H1 (cell line): ENCODE results near the gene CWC27. TPM values are rescaled to one million over a fixed set of nuclear protein-coding genes. Genes with fewer than 3 reads are reported as not detected.

Experiments used
- CTCF ChIP-seq, 3 experiments: IDR thresholded peaks; 1 replicate in 2 of 3; 2 replicates in 1 of 3; pipeline versions ENCODE4 v1.5.1 to v1.6.1; 2011; ENCODE audit warnings: low read length in 3 of 3, mild to moderate bottlenecking in 3 of 3, inconsistent platforms in 2 of 3, low read depth in 1 of 3, moderate library complexity in 1 of 3; ENCODE audit not compliant: insufficient read depth in 1 of 3; ENCODE audit errors: control extremely low read depth in 1 of 3
- PHF8 ChIP-seq: fragments of 200-600 bp; sonication (generic); conservative IDR thresholded peaks from 2 replicates; pipeline ENCODE4 v1.7.1; 2012; ENCODE audit warnings: low read depth, mild to moderate bottlenecking, inconsistent platforms, low read length, moderate library complexity
- POLR2A ChIP-seq, 2 experiments: IDR thresholded peaks; 1 replicate in 1 of 2; 2 replicates in 1 of 2; pipeline ENCODE4 v1.6.1; 2011; ENCODE audit warnings: low read depth in 2 of 2, low read length in 2 of 2, mild to moderate bottlenecking in 2 of 2; ENCODE audit errors: control extremely low read depth in 1 of 2
- RXRA ChIP-seq: IDR thresholded peaks from 2 replicates; pipeline ENCODE4 v1.6.1; 2011; ENCODE audit warnings: low read depth, mild to moderate bottlenecking, low read length, moderate library complexity; ENCODE audit not compliant: insufficient read depth
- SP1 ChIP-seq: IDR thresholded peaks from 2 replicates; pipeline ENCODE4 v1.6.1; 2011; ENCODE audit warnings: low read depth, low read length
- SP2 ChIP-seq: IDR thresholded peaks from 2 replicates; pipeline ENCODE4 v1.6.1; 2012; ENCODE audit warnings: mild to moderate bottlenecking, low read length, inconsistent platforms
- SRF ChIP-seq: IDR thresholded peaks from 2 replicates; pipeline ENCODE4 v1.6.1; 2011; ENCODE audit warnings: mild to moderate bottlenecking, low read depth, low read length, moderate library complexity
- YY1 ChIP-seq: IDR thresholded peaks from 2 replicates; pipeline ENCODE4 v1.6.1; 2011; ENCODE audit warnings: low read depth, mild to moderate bottlenecking, low read length
- ZNF274 ChIP-seq: IDR thresholded peaks from 2 replicates; pipeline ENCODE4 v1.7.0; 2012; ENCODE audit warnings: low read length, borderline replicate concordance; ENCODE audit errors: extremely low read depth
- polyA plus RNA-seq, 7 experiments: library from polyadenylated mRNA; depleted of rRNA in 3 of 7; stranded (reverse) in 5 of 7; unstranded in 2 of 7; fragments of >200 nt in 5 of 7; fragments of 200-250 nt in 2 of 7; gene quantifications; 1 replicate in 5 of 7; 2 replicates in 1 of 7; 4 replicates in 1 of 7; pipeline versions ENCODE4 v1.2.1 to v1.2.3, GENCODE V29; 2011 to 2013; ENCODE audit warnings: missing spikeins in 2 of 7, mixed read lengths in 2 of 7
- total RNA-seq: library from RNA; stranded (reverse); fragmentation: NEBNext Ultra II Directional; extraction: Animal tissue kit (Norgen Biotek cat#: 25700); gene quantifications from 2 replicates; pipeline ENCODE4 v1.2.1, GENCODE V29; 2021
- TF ChIP-seq, protein P1 (sequence below): fragments of 300-600 bp; sonication (generic); IDR thresholded peaks from 2 replicates; pipeline ENCODE4 v1.7.1; 2012; ENCODE audit warnings: low read length, moderate library complexity, mild to moderate bottlenecking, inconsistent platforms; ENCODE audit not compliant: insufficient replicate concordance

The CWC27 gene
- total and polyA plus RNA-seq, 2 of the 8 experiments (the other 6 are each of a cell fraction or from before 2014, with no cell fraction given): 24.9 to 43.4 TPM

DNA sequence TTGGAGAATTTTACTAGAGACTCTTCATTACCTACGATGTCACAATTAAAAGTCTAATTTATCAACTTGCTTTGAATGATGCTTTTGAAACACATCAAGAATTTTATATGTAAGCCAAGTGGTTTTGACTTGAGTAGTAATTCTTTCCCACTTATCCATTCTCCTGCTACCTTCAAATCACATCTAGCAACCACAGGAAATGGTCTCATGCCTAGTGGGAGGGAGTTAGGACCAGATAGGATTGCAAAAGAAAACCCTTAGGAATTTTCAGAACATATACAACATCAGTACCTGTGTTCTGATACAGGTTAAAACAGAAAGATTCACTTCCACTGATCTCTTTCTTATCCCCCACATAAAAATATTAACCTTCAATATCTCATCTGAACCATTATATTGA lies 260.4 kb downstream of the CWC27 start (continued):
- TF ChIP-seq, protein P1, sequence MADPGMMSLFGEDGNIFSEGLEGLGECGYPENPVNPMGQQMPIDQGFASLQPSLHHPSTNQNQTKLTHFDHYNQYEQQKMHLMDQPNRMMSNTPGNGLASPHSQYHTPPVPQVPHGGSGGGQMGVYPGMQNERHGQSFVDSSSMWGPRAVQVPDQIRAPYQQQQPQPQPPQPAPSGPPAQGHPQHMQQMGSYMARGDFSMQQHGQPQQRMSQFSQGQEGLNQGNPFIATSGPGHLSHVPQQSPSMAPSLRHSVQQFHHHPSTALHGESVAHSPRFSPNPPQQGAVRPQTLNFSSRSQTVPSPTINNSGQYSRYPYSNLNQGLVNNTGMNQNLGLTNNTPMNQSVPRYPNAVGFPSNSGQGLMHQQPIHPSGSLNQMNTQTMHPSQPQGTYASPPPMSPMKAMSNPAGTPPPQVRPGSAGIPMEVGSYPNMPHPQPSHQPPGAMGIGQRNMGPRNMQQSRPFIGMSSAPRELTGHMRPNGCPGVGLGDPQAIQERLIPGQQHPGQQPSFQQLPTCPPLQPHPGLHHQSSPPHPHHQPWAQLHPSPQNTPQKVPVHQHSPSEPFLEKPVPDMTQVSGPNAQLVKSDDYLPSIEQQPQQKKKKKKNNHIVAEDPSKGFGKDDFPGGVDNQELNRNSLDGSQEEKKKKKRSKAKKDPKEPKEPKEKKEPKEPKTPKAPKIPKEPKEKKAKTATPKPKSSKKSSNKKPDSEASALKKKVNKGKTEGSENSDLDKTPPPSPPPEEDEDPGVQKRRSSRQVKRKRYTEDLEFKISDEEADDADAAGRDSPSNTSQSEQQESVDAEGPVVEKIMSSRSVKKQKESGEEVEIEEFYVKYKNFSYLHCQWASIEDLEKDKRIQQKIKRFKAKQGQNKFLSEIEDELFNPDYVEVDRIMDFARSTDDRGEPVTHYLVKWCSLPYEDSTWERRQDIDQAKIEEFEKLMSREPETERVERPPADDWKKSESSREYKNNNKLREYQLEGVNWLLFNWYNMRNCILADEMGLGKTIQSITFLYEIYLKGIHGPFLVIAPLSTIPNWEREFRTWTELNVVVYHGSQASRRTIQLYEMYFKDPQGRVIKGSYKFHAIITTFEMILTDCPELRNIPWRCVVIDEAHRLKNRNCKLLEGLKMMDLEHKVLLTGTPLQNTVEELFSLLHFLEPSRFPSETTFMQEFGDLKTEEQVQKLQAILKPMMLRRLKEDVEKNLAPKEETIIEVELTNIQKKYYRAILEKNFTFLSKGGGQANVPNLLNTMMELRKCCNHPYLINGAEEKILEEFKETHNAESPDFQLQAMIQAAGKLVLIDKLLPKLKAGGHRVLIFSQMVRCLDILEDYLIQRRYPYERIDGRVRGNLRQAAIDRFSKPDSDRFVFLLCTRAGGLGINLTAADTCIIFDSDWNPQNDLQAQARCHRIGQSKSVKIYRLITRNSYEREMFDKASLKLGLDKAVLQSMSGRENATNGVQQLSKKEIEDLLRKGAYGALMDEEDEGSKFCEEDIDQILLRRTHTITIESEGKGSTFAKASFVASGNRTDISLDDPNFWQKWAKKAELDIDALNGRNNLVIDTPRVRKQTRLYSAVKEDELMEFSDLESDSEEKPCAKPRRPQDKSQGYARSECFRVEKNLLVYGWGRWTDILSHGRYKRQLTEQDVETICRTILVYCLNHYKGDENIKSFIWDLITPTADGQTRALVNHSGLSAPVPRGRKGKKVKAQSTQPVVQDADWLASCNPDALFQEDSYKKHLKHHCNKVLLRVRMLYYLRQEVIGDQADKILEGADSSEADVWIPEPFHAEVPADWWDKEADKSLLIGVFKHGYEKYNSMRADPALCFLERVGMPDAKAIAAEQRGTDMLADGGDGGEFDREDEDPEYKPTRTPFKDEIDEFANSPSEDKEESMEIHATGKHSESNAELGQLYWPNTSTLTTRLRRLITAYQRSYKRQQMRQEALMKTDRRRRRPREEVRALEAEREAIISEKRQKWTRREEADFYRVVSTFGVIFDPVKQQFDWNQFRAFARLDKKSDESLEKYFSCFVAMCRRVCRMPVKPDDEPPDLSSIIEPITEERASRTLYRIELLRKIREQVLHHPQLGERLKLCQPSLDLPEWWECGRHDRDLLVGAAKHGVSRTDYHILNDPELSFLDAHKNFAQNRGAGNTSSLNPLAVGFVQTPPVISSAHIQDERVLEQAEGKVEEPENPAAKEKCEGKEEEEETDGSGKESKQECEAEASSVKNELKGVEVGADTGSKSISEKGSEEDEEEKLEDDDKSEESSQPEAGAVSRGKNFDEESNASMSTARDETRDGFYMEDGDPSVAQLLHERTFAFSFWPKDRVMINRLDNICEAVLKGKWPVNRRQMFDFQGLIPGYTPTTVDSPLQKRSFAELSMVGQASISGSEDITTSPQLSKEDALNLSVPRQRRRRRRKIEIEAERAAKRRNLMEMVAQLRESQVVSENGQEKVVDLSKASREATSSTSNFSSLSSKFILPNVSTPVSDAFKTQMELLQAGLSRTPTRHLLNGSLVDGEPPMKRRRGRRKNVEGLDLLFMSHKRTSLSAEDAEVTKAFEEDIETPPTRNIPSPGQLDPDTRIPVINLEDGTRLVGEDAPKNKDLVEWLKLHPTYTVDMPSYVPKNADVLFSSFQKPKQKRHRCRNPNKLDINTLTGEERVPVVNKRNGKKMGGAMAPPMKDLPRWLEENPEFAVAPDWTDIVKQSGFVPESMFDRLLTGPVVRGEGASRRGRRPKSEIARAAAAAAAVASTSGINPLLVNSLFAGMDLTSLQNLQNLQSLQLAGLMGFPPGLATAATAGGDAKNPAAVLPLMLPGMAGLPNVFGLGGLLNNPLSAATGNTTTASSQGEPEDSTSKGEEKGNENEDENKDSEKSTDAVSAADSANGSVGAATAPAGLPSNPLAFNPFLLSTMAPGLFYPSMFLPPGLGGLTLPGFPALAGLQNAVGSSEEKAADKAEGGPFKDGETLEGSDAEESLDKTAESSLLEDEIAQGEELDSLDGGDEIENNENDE: no peak
- no peak for TF ChIP-seq PHF8
- no peak for TF ChIP-seq SP2
- TF ChIP-seq POLR2A (IDR thresholded peaks at IDR 0.05; ENCODE audit: control extremely low read depth in 1 of 2, low read depth in 2 of 2, low read length in 2 of 2): no peak
- TF ChIP-seq RXRA: no peak
- no peak for TF ChIP-seq SP1
- TF ChIP-seq CTCF (IDR thresholded peaks at IDR 0.05; ENCODE audit: control extremely low read depth in 1 of 3, insufficient read depth in 1 of 3, low read depth in 1 of 3, low read length in 3 of 3): no peak
- no peak for TF ChIP-seq YY1
- TF ChIP-seq ZNF274: no peak
- TF ChIP-seq SRF: no peak
